ENCODE measurements around the gene FNDC3A.

Gene FNDC3A, protein sequence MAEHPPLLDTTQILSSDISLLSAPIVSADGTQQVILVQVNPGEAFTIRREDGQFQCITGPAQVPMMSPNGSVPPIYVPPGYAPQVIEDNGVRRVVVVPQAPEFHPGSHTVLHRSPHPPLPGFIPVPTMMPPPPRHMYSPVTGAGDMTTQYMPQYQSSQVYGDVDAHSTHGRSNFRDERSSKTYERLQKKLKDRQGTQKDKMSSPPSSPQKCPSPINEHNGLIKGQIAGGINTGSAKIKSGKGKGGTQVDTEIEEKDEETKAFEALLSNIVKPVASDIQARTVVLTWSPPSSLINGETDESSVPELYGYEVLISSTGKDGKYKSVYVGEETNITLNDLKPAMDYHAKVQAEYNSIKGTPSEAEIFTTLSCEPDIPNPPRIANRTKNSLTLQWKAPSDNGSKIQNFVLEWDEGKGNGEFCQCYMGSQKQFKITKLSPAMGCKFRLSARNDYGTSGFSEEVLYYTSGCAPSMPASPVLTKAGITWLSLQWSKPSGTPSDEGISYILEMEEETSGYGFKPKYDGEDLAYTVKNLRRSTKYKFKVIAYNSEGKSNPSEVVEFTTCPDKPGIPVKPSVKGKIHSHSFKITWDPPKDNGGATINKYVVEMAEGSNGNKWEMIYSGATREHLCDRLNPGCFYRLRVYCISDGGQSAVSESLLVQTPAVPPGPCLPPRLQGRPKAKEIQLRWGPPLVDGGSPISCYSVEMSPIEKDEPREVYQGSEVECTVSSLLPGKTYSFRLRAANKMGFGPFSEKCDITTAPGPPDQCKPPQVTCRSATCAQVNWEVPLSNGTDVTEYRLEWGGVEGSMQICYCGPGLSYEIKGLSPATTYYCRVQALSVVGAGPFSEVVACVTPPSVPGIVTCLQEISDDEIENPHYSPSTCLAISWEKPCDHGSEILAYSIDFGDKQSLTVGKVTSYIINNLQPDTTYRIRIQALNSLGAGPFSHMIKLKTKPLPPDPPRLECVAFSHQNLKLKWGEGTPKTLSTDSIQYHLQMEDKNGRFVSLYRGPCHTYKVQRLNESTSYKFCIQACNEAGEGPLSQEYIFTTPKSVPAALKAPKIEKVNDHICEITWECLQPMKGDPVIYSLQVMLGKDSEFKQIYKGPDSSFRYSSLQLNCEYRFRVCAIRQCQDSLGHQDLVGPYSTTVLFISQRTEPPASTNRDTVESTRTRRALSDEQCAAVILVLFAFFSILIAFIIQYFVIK

DNA sequence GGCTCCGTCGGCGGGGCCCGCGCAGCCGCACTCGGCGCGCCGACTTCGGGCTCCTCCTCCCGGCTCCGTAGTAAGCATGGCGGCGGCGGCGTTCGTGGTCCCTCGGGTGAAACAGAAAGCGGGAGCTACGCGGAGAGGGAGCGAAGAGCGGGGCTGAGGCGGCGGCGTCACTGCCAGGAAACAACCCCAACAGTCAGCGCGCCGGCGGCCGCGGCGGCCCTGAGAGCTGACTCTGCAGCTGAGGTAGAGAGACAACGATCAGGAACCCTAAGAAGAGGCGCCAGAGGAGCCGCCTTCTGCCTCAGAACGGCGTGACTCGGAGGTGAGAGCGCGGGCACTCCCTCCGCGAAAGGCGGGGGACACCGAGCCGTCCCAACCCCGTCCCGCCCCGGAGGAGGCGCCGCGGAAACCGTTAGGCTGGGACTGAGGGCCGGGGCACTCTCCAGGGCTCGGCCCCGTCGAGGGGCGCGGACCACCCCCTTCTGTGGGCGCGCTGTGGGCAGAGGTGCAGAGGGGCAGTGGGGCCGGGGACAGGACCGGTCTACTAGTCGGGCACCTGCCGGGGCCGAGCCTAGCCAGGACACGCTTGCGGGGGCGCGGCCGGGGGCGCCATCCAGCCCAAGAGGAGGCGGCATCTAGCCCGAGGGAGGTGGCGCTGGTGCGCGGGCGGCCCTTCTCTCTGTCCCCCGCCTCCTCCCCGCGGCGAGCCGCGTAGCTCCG is at the start of gene FNDC3A:
FNDC3A (plus strand) TSS at position 57 of the 720 bp plus-strand sequence. CDS start 30,279 bp downstream, outside the sequence.
- DNase-seq = peak; percentile 51

DNA sequence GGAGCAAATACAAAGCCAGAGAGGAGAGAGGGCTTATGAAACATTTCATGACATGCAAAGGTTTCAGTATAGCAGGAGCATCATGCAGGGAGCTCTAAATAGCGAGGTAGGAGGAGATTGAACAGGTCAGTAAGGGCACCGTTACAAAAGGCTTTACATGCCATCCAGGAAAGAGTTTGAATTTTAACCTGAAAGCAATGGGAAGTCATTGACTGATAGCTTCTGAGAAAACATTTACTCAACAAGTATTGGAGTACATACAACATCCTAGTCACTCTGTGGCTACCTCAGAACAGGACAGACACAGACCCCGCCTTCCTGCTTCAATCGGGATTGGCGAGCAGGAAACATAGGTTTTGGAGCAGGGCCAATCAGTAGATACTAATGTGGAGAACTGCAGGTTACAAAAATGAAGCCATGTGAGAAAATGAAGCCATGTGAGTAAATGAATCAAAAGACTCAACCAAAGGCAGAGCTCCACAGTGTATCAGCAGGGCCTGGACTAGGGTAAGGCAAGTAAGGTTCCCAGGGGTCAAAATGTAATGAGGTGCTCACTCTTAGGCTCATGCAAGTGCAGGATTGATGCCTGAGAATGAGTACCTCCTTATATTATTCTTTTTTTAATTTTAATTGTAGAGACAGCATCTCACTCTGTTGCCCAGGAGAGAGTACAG is 46.8 kb upstream of the FNDC3A start:
- DNase-seq = no peak

DNA sequence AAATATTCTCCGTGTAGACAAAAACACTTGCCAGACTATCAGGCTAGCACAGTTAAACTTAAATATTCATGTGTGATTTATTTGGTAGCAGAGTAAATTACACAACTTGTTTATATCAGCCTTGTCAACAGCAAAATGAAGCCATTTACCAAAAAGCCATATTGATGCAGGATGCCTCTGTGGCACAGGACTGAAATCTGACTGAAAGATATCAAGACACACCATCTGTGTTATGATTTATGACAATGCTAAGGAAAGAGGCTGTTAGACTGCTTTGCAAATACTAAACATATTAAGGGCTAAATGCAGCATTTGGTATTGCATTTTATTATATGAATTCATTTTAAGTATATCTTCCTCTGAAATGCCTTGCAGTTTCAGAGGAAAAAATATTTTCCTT is 44.8 kb upstream of the FNDC3A start:
- no peak for DNase-seq

DNA sequence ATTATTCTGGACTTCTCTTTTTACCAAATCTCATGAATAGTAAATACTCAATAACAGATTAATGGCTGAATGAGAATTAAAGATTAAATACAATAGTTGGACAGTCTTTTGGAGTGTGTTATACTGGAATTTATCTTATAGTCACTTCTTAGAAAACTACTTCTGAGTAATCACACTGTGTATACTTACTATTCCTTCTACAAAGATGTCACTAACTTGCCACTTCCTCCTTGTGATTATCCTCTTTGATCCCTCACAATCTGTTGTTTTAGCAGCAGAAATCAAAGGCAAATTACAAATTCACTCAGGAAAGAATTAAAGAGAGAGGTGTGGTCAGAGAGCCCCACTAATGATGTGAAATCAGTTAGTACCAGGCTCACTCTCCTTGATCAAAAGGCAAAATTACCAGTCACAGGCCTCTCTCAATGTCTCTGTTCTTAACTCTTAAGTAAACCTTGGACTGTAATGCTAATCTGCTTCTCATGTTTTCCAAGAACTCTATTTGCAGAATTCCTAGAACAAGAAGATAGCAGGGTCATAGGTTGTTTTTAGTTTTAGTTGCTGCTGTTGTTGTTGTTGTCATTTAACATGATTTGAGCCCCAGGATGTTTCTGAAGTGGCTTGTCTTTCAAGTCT is 37.3 kb upstream of the FNDC3A start:
- no peak for DNase-seq

DNA sequence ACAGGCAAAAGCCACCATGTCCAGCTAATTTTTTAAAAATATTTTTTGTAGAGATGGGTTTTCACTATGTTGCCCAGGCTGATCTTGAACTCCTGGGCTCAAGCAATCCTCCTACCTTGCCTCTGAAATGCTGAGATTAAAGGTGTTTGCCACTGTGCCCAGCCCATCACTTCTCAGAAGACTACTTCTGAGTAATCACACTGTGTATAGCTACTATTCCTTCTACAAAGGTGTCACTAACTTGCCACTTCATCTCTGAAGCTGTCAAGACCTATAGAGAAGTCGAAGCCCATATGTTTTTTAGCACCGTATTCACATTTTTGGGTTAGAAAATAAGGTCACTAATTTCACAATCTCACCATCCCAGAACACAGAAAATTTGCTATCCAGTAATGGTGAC is 36.0 kb upstream of the FNDC3A start:
- DNase-seq = no peak

DNA sequence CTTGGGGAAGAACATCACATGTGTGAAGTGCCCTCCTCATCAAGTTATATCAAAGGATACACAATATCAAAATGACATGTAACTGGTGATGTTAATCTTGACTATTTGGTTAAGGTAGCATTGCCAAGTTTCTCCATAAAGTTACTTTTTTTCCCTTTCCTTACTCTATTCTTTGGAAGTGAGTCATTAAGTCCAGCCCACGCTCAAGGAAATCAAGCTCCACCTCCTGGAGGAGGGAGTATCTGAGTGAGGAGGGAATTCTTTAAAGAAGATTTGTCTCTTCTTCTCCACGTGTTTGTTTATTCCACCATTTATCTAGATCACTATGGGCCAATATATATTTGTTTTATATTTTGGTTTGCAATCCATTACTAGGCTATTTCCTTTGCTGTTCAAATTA is 33.6 kb upstream of the FNDC3A start:
- DNase-seq = no peak

DNA sequence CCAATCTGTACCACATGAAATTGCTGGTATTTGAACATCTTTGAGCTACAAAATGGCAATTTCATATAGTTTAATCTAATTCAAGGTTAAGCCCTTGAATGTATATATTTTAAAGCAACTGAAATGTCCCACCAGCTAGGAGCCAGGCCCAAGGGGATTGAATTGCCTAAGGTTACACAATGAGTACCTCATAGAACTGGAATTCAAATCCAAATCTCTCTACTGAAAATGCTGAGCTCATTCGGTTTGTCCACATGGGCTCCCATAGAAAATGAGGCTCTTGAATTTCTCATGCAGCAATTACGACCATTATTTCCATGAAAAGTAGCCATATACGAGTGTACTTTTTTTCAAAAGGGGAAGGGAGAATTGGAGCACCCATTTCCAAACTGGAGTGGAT is 31.5 kb upstream of the FNDC3A start:
- no peak for DNase-seq

DNA sequence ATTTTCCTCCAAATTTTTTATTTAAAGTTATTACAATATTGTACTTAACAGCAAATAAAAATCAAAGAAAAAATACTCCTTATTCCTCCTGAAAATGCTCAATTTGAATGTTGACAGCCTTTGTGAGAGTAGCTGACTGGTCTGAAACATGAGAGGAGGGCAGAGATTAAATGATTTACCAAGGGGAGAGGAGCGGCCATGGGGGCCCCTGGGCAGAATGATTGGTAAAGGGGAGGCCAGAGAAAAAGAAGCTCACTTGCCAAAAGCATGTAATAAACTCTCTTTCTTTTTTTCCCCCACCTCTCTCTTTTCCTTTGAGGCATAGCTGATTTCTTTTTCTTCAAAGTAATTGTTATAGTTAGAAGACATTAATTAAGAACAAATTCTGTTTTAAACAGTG is 30.1 kb upstream of the FNDC3A start:
- DNase-seq = no peak

DNA sequence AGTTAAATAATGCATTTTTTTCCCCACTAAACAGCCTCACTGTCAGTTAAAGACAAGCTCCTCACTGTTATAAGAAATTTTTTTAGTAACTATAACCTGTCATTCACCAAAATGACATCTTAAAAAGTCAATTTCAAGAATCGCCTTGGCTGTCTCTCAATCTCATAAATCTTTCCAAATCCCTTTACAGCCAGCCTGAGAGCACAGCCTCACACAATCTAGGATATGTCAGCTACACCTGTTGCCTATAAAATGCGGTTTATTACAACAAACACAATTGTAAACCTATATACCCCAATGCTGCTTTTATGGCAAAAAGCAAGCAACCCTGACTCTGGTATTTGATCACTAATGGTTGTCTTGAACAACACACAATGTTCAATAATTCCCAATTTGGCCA is 29.5 kb upstream of the FNDC3A start:
- DNase-seq = no peak

DNA sequence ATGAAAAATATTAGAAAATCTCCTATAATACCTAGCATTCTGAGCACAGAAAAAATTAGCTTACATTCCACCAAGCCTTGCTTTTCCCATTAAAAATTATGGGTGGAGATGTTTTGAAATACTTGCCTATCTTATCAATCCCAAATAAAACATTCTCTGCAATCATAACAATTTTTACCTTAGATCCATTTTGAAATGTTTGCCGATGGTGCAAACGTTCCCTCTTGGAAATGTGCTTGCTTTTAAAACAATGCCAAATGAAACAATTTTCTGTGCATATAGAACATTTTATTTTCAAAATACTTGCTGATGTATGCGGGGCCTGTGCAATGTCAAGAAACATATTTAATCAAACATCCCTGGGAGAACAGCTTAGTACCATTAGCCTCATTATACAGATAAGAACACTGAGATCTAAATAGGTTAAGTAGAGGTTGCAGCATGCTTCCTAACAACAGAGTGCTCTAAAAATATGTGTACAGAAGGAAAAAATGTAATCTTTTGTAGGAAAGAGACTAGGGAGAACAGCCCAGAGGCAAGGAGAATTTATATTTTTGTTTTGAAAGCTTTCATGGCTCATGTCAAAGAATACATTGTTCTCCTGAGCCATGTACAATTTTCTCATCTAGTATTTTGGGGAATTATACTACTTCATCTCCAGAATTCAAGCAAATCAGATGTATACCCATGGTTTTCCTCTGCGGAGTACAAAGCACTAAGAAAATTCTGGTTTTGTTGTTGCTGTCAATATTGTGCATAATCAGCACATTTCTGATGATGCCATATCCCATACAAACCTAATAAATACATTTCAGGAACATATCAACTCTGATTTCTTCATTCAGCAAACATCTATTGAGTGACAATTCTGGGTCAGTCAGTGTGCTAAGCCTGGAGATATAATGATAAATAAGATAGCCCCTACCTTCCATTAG is 25.9 kb upstream of the FNDC3A start:
- no peak for DNase-seq

DNA sequence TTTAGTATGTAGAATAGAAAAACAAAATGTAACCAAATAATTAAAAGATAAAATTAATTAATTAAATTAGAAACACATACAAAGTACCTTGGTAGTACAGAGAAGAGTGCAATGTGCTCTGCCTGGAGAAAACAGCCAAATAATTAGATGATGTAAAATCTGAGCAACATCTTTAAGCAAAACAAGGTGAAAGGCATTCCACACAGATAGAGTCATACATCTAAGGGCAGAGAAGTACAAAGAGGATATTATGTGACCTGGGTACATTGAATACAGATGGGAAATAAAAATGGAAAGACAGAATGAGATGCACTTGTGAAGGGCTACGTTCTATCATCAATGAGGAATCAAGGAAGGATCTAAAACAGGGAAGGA is 25.2 kb upstream of the FNDC3A start:
- no peak for DNase-seq

DNA sequence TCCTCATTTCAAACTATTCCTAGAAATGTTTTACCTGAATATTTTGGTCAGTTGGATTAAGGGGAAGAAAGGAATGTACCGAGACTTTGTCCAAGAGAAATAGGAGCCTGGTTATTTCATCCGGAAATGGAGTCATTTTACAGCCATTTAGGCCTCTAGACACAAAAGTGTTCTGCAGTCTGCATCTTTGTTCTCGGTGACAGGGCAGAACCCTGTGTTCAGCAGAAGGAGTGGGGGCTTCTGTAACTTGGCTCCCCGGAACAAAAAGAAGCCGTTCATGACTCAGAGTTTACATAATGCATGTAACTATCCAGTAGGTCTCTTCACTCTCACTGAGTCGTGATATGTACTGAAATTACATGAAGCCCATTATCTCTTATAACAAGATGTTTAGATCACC is 21.6 kb upstream of the FNDC3A start:
- DNase-seq = peak; percentile 23

DNA sequence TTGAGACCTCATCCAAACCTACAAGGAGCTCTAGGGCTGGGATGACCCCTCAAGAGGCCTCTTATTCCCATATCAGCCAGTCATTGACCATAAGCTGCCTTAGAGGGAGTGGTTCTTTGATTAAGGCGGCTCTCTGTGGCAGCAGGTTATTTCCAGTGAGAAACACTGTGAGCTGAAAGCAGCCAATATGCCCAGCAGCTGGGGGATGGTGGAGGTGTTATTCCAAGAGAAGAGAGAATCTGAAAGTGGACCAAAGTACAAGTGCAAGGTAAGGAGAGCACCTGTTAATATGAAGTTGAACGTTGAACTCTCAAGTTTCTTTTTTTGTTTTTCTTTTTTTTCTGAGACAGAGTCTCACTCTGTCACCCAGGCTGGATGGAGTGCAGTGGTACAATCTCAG is 20.2 kb upstream of the FNDC3A start:
- no peak for DNase-seq

DNA sequence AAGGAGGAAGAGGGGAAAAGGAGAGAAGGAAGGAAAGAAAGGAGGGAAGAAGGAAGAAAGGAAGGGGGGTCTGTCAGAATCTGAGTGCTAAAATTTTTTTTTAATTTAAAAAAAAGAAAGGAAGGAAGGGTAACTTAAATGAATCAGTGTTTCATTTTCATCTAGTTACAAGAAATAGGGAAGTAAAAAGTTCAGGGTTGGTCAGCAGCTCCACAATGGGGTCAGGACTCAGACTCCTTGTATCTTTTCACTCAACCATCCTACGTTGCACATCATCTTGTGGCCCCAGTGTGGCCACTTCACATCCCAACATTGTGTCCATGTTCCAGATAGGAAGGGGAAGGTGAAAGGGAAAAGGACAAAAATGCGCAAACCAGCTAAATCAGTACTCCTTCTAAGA is 14.3 kb upstream of the FNDC3A start:
- DNase-seq = no peak

DNA sequence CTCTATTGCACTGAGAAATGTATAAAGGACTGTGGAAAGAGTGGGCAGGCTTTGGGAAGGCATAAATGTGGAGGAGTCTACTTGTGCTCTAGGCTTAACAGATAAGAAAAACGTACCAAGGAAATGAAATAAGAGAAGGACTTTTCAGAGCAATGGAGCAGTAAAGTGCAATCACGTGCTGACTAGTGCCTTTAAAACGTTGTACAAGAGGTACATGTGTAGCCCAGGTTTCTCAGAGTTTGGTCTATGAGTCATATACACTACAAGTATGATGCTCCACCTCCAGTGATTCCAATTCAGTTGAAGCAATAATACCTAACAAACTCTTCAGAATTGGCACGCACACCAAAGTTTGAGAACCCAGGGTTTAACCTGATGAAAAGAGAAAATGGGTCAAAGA is 13.4 kb upstream of the FNDC3A start:
- no peak for DNase-seq

DNA sequence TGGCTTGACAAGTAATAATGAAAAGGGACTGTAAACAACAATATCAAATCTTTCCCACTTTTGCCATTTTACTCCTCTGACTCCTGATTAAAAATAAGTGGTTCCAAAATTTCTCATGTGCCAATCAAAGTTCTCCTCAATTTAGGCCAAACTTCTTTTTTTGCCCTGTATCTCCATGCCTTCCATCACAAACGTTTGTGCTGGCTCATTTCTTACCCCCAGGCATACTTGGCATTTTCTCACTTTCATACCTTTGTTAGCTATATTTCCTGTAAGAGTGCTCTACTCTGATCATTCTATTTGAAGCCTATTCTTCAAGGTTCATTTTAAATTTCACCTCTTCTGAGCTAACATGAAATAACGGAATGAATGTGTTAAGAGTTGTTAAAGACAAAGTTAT is 10.0 kb upstream of the FNDC3A start:
- no peak for DNase-seq

DNA sequence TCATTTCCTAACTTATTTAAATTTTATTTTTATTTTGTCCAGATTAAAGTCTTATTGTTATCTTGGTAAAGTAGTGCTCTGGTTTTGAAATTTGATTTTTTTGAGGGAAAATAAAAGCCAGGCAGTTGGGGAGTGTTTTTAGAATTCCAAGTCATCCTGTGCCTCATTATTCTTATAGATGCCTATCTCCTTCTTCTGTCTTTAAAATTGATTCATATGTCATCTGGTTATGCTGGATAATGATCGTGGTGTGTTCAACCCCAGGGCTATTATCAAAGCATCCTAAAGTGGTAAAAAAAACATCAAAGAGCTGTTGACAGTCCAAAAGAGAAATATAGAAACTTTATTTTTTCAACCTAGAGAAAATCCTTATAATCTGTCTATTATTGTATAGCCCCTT is 6.0 kb upstream of the FNDC3A start:
- no peak for DNase-seq

DNA sequence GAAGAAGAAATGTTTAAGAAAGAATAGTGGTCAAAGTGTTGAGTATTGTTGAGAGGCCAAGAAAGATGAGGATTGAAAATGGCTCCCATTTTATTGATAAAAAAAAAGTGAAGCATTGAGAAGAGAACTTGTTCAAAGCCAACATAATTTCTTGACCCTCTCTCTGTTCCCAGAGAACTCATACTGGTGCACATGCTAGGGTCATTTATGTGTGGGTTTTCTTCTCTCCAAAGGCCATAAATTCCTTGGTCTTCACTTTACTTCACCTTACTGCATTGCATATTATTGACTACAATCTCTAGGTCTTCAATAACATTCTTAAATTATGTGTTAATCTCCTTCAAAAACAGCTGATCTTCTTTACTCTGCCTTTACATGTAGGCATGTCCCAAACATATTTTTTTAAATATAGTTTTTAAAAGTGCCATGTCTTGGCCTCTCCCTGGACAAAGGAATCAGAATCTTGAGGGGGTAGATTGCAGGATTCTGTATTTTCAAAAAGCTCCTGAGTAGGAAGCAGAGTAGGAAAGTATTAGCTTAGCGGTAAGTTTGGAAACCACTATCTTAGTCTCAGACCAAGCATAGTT is 1.8 kb upstream of the FNDC3A start:
- DNase-seq = no peak

DNA sequence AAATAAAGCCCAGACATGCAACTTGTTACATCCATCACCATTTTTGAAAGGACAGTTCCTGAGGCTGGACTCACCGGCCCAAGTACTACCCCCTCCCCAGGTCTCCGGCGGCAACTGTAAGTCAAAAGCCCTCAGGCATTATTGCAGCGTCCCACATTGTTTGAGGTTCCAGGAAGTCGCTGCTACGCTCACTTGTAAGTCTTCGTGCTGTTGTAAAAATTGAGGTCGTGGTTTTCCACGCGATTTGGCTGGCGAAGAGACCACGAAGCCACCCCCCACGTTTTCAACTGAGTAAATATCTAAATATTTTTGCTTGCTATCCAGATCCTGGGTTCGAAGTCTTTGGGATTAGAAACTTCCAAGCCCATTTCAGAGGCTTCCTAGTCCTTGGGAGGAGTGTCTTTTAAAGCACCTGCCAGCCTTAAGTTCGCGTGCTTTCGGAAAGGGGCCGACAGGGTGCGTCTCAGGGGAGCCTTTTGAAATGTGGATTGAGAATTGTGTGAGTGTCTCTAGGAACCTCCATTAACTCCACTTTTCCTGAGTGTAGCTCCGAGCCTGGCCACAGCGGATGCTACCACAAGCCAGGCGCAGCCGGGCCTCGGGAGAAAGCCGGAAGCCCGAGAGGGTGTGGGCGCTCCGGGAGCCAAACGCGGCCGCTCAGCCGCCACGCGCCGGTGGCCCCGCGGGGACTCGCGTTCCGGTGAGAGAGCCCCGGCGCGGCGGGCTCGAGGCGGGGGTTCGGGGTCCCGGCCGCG is 434 bp upstream of the FNDC3A start:
- peak; percentile 9 for DNase-seq
